ENCODE data around the gene BSPRY.
A peak's percentile ranks its signal among the peaks of the same experiment; 100 is the strongest.
"Not testable (repeated sequence)": the region's sequence is repeated elsewhere in the genome, so short reads cannot be mapped to it uniquely, and the experiment has no call there.

Gene BSPRY

DNA sequence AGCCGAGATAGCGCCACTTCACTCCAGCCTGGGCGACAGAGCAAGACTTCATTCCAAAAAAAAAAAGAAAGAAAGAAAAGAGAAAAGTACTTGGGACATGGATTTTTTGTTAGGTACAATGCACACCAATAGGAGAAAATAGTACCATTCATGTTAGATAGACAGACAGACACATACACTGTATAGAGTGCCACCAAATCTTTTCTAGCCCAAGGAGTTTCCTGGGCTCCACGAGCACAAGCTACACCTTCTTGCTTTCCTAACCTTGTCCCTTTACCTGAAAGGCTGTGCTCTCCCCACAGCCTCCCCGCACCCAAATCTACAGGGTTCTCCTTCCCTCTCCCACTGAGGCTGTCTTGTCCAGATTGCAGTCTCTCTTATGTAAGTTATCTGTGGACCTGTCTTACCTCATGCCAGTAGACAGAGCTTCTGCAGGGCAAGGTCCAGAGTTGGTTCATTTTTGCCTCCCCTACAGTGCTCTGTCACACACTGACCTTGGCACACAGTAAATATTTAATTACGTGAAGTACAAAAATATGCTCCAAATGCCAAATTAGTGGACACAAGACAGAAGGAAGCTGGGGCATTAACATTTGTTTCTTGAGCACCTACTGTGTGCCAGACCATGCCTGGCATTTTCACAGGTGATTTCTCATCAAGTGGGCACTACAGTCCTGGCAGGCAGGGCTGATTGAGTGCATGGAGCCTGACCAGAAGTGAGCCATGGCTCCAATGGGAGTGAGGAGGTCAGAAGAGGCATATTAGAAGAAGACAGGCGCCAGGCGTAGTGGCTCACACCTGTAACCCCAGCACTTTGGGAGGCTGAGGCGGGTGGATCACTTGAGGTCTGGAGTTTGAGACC lies 45.9 kb downstream of the BSPRY start:
- DNase-seq: no peak

GRCh38 chr9:113397203-113397631 lies 47.9 kb downstream of the BSPRY start:
- no peak for DNase-seq

- no peak for DNase-seq
These were observed 49.5 kb downstream of the BSPRY start for GRCh38 chr9:113398796-113399195.

GRCh38 chr9:113399646-113400200 lies 50.4 kb downstream of the BSPRY start:
- DNase-seq: no peak

DNA sequence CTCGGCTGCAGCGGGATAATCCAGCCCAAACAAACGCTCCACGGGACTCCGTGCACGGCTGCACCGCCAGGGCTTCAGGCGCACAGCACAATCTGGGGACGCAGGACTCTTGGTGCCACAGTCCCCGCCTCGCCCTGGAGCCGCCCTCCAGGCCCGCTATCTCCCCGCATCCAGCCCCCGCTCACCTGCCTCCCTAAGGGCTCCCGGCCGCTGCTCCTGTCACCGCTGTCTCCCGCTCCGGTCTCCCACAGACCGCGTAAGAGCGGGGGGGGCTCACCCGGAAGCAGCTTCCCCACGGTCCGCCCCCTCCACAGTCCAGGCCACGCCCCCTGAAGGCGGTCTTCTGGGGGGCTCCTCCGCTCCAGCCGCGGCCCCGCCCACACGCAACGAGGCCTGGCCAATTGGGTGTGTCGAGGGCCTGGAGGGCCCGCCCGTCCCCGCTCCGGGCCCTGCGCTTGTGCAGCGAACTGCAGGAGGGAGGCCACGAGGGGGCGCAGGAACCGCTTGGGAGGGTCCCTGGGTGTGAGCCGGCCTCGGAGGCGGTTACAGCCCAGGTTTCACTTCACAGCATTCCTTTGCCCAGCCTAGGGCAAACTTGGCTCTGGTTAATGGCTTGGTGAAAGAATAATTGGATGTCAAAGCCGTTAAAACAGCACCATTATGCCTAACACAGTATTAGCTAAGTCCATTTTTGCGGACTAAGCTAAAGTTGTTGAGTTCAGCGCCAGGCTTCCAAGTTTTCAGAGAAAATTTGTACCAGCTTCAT lies 51.9 kb downstream of the BSPRY start, which contains the start of gene ALAD:
TSS of gene ALAD (minus strand) at position 258 of the 766 bp plus-strand sequence. CDS start 7,725 bp downstream, outside the sequence.
- peak; percentile 99 to 100 for DNase-seq

- peak; percentile 73 to 80 for DNase-seq
These were observed 54.3 kb downstream of the BSPRY start for GRCh38 chr9:113403646-113404045.

DNA sequence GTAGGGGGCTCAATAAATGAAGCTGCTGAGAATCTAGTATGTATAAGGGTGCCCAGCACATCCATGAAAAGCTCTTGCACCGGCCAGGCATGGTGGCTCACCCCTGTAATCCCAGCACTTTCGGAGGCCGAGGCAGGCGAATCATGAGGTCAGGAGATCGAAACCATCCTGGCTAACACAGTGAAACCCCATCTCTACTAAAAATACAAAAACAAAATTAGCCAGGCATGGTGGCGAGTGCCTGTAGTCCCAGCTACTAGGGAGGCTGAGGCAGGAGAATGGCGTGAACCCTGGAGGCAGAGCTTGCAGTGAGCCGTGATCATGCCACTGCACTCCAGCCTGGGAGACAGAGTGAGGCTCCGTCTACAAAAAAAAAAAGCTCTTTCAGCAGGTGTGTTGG lies 57.0 kb downstream of the BSPRY start:
- DNase-seq: not testable (repeated sequence)

GRCh38 chr9:113406873-113407511 lies 57.7 kb downstream of the BSPRY start:
- peak; percentile 68 to 75 for DNase-seq

DNA sequence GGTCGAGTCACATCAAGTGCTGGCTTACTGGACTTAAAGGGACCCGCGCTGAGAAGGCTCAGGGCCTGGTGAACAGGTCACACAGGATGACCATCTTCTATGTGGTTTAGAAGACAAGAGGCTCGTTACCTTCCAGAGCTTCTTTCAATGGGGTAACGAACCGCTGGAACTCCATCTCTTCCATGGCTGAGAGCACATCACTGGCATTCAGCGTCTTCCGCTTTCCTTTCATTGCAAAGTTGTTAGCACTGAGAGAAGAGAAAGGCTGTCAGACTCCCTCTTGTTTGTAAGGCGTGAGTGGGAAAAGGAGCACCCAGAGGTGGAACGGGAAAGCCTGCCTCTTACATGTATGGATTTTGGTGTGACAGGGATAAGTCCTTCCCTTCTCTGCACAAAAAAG lies 60.1 kb downstream of the BSPRY start:
- no peak for DNase-seq

DNA sequence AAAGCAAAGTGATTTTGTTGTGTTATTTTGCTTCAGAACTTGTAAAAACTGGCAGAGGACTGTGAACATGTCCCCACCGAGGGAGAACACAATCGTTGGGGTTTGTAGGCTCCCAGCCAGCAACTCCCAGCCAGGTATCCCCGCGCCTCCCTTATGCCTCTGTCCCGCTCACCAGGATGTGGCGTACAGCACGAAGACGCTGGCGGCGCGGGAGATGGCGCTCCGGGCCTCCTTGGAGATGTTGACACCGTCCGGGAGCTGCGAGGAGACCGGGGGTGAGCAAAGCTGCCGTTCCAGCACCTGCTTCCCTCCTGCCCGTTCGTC lies 60.5 kb downstream of the BSPRY start:
- no peak for DNase-seq

GRCh38 chr9:113410207-113410864 lies 61.0 kb downstream of the BSPRY start, which contains the start of the genes C9orf43 and POLE3:
TSS of gene C9orf43 (plus strand) at chr9:113410747. CDS start at chr9:113413494, 2,747 bp downstream.
TSS of gene POLE3 (minus strand) at chr9:113410675. CDS start at chr9:113410293, 382 bp downstream.
- DNase-seq: peak; percentile 97 to 98

DNA sequence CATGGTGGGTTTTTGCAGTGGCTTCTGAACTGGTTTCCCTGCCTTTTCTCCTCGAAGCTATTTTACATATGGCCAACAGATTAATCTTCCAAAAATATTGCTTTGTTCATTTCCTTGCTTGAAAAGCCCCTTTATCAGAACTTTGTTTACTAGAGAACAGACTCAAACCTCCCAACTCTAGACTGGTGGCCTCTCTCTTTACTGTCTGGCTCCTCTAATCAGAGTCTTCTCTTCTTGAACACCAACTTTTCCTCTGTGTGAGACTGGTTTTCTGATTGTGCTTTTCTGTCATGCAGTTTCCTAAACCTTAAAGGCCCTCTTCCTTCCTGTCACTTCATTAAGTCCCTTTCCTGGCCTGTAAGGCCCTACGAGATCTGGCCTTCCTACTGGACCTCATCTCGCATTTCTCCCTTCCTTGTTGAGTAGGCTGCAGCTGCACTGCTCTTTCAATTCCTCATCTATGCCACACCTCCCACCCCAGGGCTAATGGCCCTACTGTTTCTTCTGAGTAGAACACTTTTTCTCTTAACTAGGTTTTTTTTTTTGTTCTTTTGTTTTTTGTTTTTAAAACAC lies 66.9 kb downstream of the BSPRY start:
- DNase-seq: peak; percentile 78 to 82

- DNase-seq: peak; percentile 48 to 49
These were observed 68.0 kb downstream of the BSPRY start for GRCh38 chr9:113417370-113417769.

All from inflammatory macrophage (primary cell).